ENCODE data around the gene C1QA.
"Not testable (repeated sequence)": the region's sequence is repeated elsewhere in the genome, so short reads cannot be mapped to it uniquely, and the experiment has no call there.

Gene C1QA

DNA sequence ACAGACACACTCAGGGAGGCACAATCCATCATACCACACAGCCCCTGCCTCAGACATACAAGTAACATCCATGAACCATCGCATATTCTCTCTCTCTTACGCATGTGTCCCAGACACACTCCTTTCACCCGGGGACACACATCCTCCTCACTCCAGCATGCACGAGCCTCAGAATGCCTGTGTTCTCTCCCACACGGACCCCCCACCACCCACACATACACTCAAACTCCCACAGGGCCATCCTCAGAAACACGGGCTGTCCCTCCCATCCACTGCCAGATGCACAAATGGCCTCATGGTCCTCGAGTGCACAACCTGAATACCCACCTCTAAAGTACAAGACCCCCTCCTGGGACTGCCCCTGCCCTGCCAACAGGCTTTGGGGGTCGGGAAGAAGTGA, 4.8 kb downstream of the C1QA start:
- no peak for DNase-seq (ENCODE audit: low read depth, low spot score)

- peak; percentile 13 for DNase-seq (ENCODE audit: low read depth, low spot score)
Observed at GRCh38 chr1:22641906-22642636, 5.6 kb downstream of the C1QA start.

DNA sequence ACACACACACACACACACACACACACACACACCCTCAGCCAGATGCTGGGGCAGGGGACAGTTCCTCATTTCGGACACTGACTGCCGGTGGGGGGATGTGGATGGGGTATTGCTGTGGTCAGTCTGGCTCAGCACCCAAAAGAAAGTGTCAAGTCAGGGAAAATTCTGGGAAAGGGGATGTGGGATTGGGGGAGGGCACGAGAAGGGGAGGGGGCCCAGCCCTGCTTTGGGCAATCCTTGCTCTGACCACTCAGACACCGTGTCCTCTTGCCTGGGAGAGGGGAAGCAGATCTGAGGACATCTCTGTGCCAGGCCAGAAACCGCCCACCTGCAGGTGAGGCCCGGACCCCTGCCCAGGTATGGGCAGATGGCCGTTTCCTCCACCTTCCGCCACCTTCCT, 7.0 kb downstream of the C1QA start, which contains the start of gene C1QC:
Gene C1QC, plus strand, starts transcription at position 253 of the 400 bp plus-strand sequence. CDS start 391 bp downstream, outside the sequence.
- DNase-seq (ENCODE audit: low read depth, low spot score) = no peak

DNA sequence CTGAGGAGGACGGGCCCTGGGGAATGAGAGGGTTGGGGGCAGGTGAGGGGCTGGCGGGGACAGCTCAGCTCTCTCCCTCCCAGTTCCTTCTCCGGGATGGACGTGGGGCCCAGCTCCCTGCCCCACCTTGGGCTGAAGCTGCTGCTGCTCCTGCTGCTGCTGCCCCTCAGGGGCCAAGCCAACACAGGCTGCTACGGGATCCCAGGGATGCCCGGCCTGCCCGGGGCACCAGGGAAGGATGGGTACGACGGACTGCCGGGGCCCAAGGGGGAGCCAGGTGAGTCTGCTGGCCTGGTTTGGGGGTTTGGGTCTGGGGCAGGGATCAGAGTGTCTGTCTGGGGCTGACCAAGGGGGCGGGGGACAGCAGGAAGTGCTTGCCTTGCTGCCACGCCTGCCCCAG, 7.5 kb downstream of the C1QA start:
- DNase-seq (ENCODE audit: low read depth, low spot score) = no peak

- DNase-seq (ENCODE audit: low read depth, low spot score) = no peak
Observed at GRCh38 chr1:22645931-22646330, 9.5 kb downstream of the C1QA start.

- DNase-seq (ENCODE audit: low read depth, low spot score) = no peak
Observed at GRCh38 chr1:22646384-22646783, 10.0 kb downstream of the C1QA start.

DNA sequence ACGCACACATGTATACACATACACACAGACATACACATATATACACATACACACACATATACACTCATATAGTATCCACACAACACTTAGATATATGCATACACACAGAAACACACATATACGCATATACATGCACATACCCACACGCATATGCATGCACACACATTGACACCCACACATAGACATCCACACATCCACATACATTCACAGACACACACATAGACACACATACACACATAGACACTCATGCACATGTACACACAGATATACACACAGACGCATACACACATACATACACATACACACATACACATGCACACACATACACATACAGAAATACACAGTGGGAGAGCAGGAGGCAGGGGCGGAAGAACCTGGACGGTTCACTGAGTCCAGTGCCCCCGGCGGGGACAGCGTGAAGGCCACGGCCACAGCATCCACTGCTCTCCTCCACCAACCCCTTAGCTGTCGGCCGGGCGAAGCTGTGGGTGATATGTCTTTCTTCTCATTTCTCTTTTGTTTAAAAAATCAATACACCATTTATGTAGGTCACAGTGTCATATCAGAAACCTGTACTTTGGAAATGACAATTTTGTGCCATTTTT, 13.8 kb downstream of the C1QA start:
- no peak for DNase-seq (ENCODE audit: low read depth, low spot score)

- no peak for DNase-seq (ENCODE audit: low read depth, low spot score)
Observed at GRCh38 chr1:22651941-22652856, 15.8 kb downstream of the C1QA start.

DNA sequence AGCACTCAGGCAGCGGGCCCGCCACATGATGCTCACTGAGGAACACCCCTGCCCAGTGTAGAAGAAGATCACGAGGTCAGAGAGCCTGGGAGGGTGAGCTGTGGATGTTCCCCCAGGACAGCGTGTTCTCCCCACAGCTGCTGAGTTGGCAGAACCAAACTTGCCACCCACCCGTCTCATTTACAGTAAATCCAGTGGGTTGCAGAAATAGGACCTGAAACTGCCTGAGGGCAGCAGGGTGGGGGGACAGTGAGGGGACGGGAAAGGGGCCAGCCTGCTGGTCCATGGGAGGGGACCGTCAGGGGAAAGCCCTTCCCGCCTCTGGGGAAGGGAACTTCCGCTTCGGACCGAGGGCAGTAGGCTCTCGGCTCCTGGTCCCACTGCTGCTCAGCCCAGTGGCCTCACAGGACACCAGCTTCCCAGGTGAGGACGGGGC, 16.5 kb downstream of the C1QA start, which contains the start of gene C1QB:
Gene C1QB, plus strand, starts transcription at position 356 of the 436 bp plus-strand sequence. CDS start 6,227 bp downstream, outside the sequence.
- DNase-seq (ENCODE audit: low read depth, low spot score) = no peak

DNA sequence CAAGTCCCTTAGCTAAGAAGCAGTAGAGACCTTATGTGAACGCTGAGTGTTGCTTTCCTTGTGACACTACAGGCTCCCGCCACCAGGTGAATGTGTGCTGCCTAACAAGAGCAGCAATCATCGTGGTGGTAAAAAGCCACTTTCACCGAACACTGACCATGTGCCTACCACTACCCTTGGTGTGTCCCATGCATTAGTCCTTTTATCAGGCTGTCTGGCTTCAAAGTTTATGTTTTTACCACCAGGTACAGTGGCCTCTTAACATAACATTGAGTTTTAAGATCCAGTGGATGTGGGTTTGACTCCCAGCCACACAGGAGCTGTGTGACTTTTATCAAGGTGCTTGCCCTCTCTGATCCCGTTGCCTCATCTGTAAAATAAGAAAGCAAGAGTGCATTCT, 18.3 kb downstream of the C1QA start:
- no peak for DNase-seq (ENCODE audit: low read depth, low spot score)

GRCh38 chr1:22658385-22659163, 22.1 kb downstream of the C1QA start:
- no peak for DNase-seq (ENCODE audit: low read depth, low spot score)

DNA sequence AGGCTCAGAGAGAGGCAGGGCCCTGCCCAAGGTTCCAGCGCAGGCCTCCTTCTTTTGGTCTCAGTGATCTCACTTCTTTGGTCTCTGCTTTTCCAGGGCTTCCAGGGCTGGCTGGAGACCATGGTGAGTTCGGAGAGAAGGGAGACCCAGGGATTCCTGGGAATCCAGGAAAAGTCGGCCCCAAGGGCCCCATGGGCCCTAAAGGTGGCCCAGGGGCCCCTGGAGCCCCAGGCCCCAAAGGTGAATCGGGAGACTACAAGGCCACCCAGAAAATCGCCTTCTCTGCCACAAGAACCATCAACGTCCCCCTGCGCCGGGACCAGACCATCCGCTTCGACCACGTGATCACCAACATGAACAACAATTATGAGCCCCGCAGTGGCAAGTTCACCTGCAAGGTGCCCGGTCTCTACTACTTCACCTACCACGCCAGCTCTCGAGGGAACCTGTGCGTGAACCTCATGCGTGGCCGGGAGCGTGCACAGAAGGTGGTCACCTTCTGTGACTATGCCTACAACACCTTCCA, 24.4 kb downstream of the C1QA start:
- no peak for DNase-seq (ENCODE audit: low read depth, low spot score)

- DNase-seq (ENCODE audit: low read depth, low spot score) = no peak
Observed at GRCh38 chr1:22661880-22662279, 25.5 kb downstream of the C1QA start.

DNA sequence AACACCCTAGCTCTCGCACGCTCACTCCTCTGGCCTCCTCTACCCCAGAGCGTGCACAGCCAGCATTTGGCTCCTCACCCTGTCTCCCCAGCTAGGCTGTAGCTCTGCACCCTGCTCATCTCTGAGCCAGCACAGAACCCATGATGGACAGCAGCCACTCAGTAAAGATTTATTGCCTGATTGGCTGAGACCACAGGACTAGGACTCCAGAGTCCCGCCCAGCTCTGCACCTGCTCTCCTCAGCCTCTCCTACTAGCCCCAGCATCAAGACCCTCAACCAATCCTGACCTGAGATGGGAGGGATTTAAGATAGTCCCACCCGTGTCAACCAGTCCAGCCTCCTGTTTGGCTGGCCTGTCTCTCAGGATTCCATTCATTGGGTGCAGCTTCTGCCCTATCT, 25.9 kb downstream of the C1QA start:
- DNase-seq (ENCODE audit: low read depth, low spot score) = no peak

DNA sequence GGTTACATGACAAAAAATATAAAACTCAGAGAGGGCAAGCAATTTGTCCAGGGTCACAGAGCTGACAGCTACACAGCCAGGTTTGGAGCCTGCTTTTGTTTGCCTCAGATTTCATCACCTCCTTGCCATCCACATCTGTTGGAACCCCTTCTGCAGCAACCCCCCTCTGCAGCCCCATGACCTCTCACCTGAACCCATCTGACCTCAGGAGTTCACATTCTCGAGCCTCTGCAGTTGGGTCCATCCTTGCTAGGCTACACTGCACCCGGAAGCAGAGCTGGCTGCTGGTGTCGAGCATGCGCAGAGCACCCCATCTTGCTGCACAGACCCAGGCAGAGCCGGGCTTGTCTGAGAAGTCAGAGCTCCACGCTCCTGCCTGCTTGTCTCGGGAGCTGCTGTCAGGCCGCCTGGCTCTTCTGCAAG, 26.6 kb downstream of the C1QA start:
- DNase-seq (ENCODE audit: low read depth, low spot score) = no peak

DNA sequence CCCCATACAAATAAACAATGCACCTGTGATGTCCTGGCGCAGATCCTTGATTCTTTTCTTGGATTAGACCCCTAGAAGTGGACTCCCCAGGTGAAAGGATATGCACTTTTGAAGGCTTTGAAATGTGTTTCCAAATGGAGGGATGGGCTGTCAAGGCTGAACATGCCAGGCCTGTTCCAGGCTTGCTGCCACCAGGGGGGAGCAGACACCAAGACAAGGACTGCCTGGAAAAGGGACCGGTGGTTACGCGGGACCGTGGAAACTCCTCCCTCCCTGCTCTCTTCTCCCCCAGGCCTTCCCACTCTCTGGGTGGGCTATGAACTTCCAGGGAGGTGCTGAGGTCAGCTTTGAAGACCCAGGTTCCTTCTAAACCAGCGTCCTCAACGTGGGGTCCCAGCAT, 29.3 kb downstream of the C1QA start:
- DNase-seq (ENCODE audit: low read depth, low spot score) = peak; percentile 7

DNA sequence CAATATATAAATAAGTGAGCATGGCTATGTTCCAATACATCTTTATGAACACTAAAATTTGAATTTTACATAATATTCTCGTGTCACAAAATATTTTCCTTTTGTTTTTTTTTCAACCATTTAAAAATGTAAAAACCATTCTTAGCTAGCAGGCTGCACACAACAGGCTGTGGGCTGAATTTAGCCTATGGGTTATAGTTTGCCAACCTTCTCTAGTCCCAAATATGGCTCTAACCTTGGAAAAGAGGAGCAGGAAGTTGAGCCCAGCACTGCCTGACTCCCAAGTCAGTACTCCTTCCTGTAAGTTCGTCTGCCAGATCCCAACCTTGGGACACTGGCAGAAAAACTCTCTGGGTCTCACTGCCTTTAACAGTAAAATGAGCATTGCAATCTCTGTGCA, 30.0 kb downstream of the C1QA start:
- DNase-seq (ENCODE audit: low read depth, low spot score) = no peak

DNA sequence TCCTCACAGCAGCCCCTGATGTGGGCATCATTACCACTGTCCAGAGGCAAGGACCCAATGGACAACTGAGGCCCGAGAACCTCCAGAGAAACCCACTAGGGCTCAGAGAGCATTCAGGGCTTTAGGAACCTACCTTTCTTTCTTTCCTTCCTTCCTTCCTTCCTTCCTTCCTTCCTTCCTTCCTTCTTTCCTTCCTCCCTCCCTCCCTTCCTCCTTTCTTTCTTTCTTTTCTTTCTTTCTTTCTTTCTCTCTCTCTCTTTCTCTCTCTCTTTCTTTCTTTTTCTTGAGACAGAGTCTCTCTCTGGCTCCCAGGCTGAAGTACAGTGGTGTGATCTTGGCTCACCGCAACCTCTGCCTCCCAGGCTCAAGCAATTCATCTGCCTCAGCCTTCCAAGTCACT, 32.4 kb downstream of the C1QA start:
- DNase-seq (ENCODE audit: low read depth, low spot score) = not testable (repeated sequence)

DNA sequence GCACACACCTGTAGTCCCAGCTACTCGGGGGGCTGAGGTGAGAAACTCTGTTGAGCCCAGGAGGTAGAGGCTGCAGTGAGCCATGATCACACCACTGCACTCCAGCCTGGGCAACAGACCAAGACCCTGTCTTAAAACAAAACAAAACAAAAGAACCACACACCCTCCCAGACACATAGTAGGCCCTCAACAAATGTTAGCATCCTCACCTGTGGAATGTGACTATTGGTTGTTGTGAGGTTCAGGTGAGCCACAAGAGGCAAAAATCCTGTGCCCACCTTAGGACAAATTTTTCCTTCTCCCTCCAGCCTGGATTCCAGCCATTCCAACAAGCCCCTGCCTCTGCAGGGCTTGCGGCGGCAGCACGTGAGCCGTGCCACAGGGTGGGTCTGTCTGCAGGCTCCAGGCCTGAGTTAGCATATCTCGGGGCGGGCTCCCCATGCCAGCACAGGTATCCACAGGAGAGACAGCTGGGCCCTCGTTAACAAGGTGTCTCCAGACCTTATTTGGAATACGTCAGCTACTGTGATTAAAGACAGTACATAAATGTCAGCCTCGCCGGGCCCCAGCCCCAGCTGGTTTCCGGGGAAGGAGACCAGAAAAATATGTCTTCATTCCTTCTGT, 34.0 kb downstream of the C1QA start:
- no peak for DNase-seq (ENCODE audit: low read depth, low spot score)

GRCh38 chr1:22671999-22672398, 35.6 kb downstream of the C1QA start:
- no peak for DNase-seq (ENCODE audit: low read depth, low spot score)
